GM21723 (cell line): ENCODE results near the gene USP6NL.

Source experiments
- ATAC-seq: cut with Tn5 transposase; IDR thresholded peaks from one replicate; pipeline ENCODE4 v1.9.1; 2021; ENCODE audit warnings: mild to moderate bottlenecking, moderate library complexity; ENCODE audit not compliant: unreplicated experiment

USP6NL gene

DNA sequence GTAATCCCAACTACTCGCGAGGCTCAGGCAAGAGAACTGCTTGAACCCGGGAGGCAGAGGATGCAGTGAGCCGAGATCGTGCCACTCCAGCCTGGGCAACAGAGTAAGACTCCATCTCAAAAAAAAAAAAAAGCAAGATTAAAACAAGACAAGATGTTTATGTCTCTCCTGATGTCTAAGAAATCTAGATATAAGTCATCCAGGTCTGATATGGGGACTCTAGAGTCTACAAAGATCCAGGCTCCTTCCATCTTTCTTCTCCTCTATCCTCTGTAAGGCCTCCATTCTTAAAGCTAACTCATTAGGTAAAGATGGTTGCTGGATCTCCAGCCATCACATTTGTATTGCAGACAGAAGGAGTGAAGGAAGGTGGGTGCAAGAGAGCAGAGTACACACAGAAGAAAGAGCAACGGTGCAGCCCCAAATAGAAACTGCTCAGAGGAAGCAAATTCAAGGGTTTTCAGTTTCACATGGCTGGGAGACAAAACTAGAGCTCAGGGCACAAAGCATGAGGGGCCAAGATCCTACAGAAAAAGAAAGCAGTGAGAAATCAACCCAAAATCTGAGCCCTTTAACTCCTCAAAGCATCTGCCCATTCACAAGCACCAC is 57.6 kb downstream of the USP6NL start:
- peak; percentile 86 for ATAC-seq

GRCh38 chr10:11551916-11552602 is 59.4 kb downstream of the USP6NL start:
- peak; percentile 31 for ATAC-seq

GRCh38 chr10:11551104-11551503 is 60.3 kb downstream of the USP6NL start:
- no peak for ATAC-seq

DNA sequence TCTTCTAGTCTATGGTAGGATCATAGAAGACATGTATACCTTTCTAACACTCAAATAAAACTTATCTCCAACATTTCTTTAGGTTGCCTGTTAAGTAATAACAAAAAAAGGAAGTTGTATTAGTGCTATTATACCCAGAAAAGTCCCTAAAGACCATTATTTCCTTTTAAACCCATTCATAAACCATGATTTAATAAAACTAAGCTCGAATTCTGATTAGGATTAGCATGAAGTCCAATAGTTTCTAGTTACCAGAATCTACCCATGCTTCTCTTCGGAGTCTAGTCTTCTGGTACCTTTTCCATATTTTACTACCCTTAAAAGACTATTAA is 62.7 kb downstream of the USP6NL start:
- ATAC-seq: no peak

DNA sequence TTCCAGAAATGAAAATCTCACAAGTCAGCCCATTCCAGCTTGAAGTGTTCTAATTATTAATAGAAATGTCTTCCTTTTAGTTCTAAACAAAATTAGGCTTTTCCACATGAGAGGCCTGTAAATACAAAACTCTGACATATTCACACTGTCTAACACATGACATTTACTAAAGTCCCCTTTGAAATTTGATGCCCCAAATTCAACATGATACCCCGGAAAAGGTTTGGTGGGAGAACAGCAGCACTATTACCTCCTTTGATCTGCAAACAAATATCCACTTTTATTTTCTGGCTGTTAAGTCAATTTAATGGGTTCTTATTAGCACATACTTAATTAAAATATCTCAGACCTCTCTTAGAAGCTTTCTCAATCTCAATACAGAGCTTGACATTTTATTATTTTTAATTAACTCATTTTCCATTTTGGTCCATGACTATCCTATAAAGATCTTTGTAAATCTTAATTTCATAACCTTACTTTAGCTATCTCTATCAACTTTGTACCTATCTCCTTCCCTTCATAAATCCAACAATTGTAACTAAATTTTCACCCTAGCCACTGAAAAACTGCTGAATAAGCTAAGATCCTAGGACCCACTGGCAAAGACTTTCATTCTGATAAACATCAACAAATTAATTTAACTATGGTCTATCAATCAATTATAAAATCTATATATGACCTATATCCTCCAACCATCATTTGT is 63.2 kb downstream of the USP6NL start:
- ATAC-seq: no peak

DNA sequence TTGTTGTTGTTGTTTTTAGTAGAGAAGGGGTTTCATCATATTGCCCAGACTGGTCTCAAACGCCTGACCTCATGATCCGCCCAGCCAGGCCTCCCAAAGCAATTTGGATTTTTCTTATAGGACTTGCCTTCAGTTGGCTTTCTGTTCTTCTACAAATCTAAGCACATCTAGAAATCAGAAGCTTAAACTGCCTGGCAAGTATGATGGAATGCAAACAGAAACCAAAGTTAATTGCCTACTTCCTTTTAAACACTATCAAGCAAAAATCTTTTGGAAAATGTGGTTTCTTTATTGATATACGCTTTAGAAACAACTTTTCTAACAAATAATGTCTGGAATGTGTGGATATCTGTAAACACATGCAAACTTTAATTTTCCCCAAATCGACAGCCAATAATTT is 64.9 kb downstream of the USP6NL start:
- no peak for ATAC-seq

GRCh38 chr10:11541296-11541695 is 70.2 kb downstream of the USP6NL start:
- ATAC-seq: no peak

GRCh38 chr10:11539191-11539868 is 72.1 kb downstream of the USP6NL start:
- no peak for ATAC-seq

- ATAC-seq: no peak
Measured at GRCh38 chr10:11538834-11539190, 72.6 kb downstream of the USP6NL start.

DNA sequence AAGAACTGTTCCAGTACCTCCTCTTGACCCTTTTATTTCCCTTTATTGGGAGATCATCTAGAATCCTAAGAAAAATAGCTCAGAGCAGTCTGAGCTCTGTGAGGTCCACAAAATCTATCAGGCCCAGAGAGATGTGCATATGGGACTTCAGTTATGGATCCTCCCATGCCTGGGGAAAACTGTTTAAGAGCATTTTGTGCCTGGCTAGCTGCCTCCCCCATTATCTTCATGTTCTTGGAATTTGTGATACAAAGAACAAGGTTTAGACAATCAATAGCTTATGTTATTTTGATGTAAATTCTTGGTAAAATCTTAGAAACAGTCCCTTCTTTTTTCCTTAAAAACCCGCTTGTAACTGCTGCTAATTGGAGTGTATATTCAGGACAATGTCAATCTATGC is 75.2 kb downstream of the USP6NL start:
- ATAC-seq: no peak

- ATAC-seq: peak; percentile 47
Measured at GRCh38 chr10:11535346-11535959, 76.0 kb downstream of the USP6NL start.

DNA sequence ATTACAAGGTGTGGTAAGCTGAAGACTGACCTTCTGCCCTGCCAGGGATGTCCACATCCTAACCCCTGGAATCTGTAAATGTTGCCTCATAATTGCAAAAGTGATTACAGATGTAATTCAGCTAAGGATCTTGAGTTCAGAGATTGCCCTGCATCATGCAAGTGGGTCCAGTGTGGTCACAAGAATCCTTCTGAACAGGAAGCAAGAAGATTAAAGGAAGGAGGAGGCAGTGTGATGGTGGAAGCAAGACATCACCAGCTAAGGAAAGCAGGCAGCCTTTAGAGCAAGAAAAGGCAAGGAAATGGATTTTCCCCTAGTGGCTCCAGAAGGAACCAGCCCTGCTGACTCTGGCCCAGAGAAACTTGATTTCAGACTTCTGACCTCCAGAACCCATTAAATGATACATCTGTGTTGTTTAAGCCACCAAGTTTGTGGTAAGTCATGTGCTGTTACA is 78.1 kb downstream of the USP6NL start:
- ATAC-seq: no peak

DNA sequence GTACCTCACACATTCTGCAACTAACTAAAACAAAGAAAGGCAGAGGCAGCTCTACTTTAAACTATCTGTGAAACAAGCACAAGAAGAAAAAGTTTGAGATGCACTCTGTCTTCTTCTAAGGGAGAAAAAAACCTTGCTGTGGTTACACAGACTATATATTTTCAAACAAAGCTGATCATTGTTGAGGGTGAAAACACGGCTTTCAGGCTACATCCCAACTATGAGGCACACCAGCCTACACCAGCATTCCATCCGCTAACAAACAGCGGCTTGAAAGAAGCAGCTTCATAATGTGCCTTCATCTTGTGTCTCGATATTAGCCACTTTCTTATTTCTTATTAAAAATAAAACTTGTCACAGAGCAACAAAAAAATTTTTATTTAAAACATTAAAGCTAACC is 79.1 kb downstream of the USP6NL start:
- no peak for ATAC-seq

DNA sequence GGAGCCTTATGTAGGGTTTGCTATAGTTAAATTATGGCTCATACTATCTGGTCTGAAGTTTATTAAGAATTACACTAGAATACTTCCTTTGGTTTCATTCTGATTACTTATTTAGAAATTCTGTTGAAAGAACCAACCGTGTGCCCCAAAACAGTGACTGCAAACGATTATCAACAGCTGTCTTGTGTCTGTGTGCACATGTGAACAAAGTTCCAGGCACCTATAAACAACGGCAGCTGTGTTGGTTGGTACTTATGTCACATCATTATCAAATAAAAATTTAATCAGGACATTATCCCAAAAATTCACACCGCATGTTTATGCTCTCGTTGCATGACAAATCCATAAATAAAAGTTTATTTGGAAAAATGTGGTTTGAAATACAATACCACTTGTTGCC is 80.6 kb downstream of the USP6NL start:
- no peak for ATAC-seq

DNA sequence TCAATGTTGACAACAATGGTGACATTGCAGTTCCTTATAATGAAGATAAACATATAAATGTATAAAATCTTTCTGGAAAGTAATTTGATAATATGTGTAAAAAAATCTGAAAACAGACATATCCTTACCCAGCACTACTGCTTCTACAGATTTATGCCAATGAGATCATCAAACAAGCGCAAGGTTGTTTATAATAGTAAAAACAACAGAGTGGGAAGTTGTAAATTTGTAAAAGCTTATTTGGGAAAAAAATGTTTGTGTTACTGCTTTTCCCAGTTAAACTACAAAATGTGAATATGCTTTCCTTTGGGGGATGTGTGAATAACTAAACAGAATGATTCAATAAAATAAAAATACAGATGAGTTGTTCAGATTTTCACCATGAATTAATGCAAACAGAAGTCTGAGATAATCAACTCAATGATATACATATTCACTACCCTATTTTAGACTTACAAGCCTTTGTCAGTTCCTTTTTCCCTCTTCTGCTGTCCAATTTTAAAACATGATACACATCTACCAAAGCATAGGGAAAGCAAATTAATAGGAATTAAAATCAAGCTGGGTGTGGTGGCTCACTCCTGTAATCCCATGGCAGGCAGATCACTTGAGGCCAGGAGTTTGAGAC is 82.1 kb downstream of the USP6NL start:
- ATAC-seq: no peak

- no peak for ATAC-seq
Measured at GRCh38 chr10:11528286-11528685, 83.2 kb downstream of the USP6NL start.

GRCh38 chr10:11527691-11528255 is 83.7 kb downstream of the USP6NL start:
- no peak for ATAC-seq

DNA sequence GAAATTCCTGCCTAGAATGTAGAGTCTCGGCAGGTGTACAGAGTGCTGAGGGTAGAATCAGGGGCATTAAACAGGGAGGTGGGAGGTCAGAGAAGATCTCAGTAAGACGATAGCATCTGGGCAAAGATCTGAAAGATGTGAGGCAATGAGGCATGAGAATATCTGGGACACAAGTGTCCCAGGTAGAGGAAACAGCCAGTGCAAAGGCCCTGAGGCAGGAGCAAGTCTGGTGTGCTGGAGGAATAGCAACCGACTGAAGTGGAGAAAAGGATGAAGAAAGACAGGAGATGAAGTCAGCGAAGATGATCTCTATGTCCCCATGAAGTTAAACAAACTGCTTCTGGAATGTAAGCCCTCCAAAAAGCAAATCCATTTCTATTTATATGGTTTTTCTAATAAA is 84.4 kb downstream of the USP6NL start:
- no peak for ATAC-seq

- no peak for ATAC-seq
Measured at GRCh38 chr10:11525503-11525902, 85.9 kb downstream of the USP6NL start.

DNA sequence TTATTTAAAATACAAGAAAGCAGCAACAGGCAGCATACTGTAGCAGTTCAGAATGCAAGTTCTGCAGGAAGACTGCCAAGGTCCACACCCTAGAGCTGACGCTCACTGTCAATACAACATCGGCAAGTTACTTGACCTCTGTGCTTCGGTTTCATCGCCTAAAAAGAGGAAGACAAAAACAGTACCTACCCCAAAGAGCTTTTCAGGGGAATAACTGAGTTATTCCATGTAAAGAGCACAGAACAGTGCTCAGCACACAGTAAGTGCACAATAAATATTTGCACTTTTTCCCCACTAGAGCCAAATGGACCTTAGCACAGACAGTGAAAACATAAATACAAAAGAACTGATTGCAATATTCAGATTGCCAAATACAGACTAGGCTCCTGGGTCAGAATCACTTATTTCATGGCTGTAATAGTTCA is 88.6 kb downstream of the USP6NL start:
- ATAC-seq: no peak

- no peak for ATAC-seq
Measured at GRCh38 chr10:11521860-11522259, 89.6 kb downstream of the USP6NL start.
